Kidney epithelial cell (primary cell): ENCODE results near the gene GLIS1. TPM values are rescaled to one million over a fixed set of nuclear protein-coding genes. Genes with fewer than 3 reads are reported as not detected.

Source experiments
- DNase-seq: peaks from one replicate; pipeline ENCODE4 v3.0.0-alpha.2; 2010; ENCODE audit warnings: low read depth
- H3K27me3 ChIP-seq: 2 replicates; pipeline ENCODE4 v1.6.0; 2011; ENCODE audit warnings: low read length; ENCODE audit not compliant: control insufficient read depth, insufficient read depth
- H3K36me3 ChIP-seq: 2 replicates; pipeline ENCODE4 v1.5.1; 2011; ENCODE audit warnings: low read length; ENCODE audit not compliant: control insufficient read depth, insufficient read depth
- H3K4me3 ChIP-seq: 2 replicates; pipeline ENCODE4 v1.5.1; 2011; ENCODE audit warnings: low read depth, mild to moderate bottlenecking, control low read depth, low read length
- total RNA-seq: library from RNA; depleted of rRNA; stranded (reverse); fragments of >200 nt; gene quantifications from 2 replicates; pipeline ENCODE4 v1.2.3, GENCODE V29; 2015
- TF ChIP-seq, protein P1 (sequence below): IDR thresholded peaks from 2 replicates; pipeline ENCODE4 v1.5.1; 2011; ENCODE audit warnings: mild to moderate bottlenecking, moderate library complexity, low read length, control low read depth, inconsistent platforms; ENCODE audit not compliant: insufficient read depth, poor library complexity, severe bottlenecking

The GLIS1 gene
- total RNA-seq, 1 donor from 2014 or later = 0.63 TPM

DNA sequence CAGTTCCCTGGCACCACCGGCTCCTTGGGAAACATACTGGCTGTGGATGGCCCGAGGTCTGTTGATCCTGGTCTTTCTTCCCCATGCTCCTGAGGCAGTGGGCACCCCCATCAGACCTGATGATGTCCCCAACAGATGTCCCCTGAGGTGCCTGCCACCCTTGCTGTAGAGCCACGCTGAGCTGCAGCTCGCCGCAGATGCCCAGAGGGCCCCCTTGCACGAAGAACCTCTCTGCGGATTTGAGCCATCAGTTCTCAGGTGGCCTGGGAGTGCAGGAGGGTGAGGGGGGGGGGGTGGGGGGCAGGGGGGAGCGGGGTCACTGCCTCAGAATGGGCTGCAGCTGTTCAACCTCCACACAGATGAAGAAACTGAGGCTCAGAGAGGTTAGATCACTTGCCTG, 60.9 kb downstream of the GLIS1 start:
- no peak overlapping the region for H3K4me3 ChIP-seq
- peaks cover 13% of the 10 kb centered on the region for H3K27me3 ChIP-seq
- no peaks in the 10 kb centered on the region for H3K36me3 ChIP-seq
- DNase-seq = no peak
- TF ChIP-seq, protein P1, sequence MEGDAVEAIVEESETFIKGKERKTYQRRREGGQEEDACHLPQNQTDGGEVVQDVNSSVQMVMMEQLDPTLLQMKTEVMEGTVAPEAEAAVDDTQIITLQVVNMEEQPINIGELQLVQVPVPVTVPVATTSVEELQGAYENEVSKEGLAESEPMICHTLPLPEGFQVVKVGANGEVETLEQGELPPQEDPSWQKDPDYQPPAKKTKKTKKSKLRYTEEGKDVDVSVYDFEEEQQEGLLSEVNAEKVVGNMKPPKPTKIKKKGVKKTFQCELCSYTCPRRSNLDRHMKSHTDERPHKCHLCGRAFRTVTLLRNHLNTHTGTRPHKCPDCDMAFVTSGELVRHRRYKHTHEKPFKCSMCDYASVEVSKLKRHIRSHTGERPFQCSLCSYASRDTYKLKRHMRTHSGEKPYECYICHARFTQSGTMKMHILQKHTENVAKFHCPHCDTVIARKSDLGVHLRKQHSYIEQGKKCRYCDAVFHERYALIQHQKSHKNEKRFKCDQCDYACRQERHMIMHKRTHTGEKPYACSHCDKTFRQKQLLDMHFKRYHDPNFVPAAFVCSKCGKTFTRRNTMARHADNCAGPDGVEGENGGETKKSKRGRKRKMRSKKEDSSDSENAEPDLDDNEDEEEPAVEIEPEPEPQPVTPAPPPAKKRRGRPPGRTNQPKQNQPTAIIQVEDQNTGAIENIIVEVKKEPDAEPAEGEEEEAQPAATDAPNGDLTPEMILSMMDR = no peak

DNA sequence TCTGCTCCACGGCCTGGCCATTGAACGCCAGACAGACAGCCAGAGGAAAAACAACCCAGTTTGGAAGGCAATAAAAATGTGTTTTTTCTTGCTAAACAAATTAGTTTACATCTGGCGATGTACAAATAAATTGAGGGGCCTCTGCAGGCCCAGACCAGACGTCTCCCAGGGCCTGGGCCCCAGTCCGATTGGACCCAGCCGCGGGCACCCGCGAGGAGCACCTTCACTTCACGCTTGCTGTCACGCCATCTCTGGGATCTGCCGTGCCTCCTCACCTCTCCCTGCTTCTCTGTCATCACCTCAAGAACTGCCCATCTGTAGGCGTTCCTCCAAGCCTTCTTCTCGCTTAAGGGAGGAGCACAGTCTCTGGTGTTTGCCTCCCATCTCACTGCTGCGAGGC, 61.5 kb downstream of the GLIS1 start:
- no peak for DNase-seq
- peaks cover 11% of the 10 kb centered on the region for H3K27me3 ChIP-seq
- no peak overlapping the region for H3K4me3 ChIP-seq
- no peaks in the 10 kb centered on the region for H3K36me3 ChIP-seq
- TF ChIP-seq, protein P1 = no peak

DNA sequence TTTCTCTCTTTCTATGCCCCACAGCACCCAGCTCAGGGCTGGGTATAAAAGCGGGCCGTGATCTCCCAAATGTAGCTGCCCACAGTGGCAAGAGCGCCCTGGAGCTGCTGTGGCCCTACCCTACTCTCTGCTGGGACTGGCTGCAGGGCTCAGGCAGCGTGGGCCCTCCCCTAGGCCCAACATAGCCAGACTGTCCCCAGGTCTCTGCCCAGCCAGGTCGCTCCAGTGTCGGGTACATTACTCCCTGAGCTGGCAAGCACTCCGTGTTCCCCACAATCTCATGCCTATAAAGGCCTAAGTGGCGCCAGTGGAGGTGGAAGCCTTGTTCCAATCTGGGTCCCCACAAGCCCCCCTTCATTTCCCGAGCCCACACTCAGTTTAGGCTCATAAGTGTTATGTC, 66.2 kb downstream of the GLIS1 start:
- Histone ChIP-seq H3K4me3 (no peak overlapping the region), H3K27me3 (no peaks in the 10 kb centered on the region), H3K36me3 (no peaks in the 10 kb centered on the region)
- TF ChIP-seq, protein P1 = no peak
- DNase-seq = no peak

GRCh38 chr1:53672243-53672642, 66.7 kb downstream of the GLIS1 start:
- no peak for DNase-seq
- H3K27me3 ChIP-seq = no peaks in the 10 kb centered on the region
- no peak overlapping the region for H3K4me3 ChIP-seq
- no peaks in the 10 kb centered on the region for H3K36me3 ChIP-seq
- TF ChIP-seq, protein P1 = no peak

DNA sequence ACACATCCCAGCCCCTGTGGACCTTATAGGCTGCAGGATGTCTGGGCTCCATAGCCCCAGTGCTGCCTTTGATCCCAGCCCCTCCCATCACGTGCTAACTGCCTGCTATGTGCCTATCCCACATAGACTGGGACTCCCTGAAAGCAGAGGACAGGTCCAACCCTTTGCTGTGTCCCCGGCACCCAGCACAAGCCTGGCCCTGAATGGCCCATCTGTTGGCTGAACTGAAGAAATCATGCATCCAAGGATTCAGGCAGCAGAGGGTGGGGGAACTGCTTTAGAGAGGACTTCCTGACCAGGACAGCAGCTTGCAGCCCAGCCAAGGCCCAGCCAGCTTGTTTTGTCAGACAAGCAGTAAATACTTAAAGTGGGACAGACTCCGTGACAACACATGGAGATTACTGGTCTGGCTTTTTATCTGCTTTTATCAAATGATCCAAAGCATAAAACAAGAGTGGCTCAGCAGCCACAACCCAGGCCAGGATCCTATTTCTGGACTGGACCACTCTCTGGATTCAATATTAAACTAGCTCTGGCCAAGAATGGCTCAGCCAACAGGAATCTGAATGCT, 69.3 kb downstream of the GLIS1 start:
- Histone ChIP-seq H3K36me3 (no peaks in the 10 kb centered on the region), H3K4me3 (no peak overlapping the region), H3K27me3 (peaks cover 6% of the 10 kb centered on the region)
- TF ChIP-seq, protein P1 = no peak
- no peak for DNase-seq

DNA sequence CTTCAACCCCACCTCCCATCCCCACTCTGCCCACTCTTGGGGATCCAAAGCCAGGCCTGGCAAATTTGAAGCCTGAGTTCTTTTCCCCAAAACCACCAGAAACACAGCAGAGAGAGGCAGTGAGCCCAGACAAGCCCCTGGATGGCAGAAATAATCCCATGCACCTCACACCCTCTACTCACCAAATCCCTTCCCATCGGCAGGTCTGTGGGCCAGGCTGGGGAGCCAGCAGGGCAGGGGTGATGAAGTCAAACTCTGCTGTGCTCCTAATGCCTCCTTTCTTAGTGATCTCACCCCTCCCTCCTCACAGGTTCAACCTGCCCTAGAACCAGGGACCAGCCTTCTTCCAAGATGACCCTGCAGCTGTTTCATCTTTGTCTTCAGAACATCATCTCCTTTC, 72.4 kb downstream of the GLIS1 start:
- no peaks in the 10 kb centered on the region for H3K36me3 ChIP-seq
- no peak overlapping the region for H3K4me3 ChIP-seq
- TF ChIP-seq, protein P1 = no peak
- H3K27me3 ChIP-seq = peaks cover 12% of the 10 kb centered on the region
- no peak for DNase-seq
